Testis (tissue), 2 donors: Measurements from ENCODE around the gene TAF11L13.

Experiments
- POLR2A ChIP-seq: fragments of 450-650 bp; IDR thresholded peaks from one replicate; pipeline ENCODE4 v1.6.1; 2017; ENCODE audit warnings: antibody characterized with exemption, mild to moderate bottlenecking, moderate library complexity
- TF ChIP-seq, protein P1 (sequence below), 3 experiments: fragments of 450-650 bp in 2 of 3; fragments of 200-600 bp in 1 of 3; sonication (generic) in 1 of 3; IDR thresholded peaks; one replicate each; pipeline ENCODE4 v1.5.1; 2016 to 2019; ENCODE audit warnings: antibody characterized with exemption in 3 of 3, mild to moderate bottlenecking in 2 of 3, moderate library complexity in 1 of 3

DNA sequence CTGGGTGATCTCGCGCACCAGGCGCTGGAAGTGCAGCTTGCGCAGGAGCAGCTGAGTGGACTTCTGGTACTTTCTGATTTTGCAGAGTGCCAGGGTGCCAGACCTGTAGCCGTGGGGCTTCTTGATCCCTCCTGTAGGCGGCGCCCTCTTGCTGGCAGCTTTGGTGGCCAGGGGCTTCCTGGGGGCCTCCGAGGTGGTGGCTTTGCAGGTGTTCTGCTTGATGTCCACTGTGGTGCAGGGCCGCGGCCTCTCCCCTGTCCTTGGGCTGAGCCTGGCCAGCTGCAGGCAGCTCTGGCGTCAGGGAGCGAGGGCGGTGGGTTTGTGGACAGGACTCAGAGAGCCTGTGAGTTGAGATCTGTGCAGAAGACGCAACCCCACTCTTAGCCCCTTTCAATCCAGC is 38.5 kb downstream of the TAF11L13 start:
- no peak for TF ChIP-seq POLR2A
- TF ChIP-seq, protein P1, sequence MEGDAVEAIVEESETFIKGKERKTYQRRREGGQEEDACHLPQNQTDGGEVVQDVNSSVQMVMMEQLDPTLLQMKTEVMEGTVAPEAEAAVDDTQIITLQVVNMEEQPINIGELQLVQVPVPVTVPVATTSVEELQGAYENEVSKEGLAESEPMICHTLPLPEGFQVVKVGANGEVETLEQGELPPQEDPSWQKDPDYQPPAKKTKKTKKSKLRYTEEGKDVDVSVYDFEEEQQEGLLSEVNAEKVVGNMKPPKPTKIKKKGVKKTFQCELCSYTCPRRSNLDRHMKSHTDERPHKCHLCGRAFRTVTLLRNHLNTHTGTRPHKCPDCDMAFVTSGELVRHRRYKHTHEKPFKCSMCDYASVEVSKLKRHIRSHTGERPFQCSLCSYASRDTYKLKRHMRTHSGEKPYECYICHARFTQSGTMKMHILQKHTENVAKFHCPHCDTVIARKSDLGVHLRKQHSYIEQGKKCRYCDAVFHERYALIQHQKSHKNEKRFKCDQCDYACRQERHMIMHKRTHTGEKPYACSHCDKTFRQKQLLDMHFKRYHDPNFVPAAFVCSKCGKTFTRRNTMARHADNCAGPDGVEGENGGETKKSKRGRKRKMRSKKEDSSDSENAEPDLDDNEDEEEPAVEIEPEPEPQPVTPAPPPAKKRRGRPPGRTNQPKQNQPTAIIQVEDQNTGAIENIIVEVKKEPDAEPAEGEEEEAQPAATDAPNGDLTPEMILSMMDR (IDR thresholded peaks at IDR 0.05), result no peak
